Esophagus (tissue), 2 donors: Measurements from ENCODE around the gene SLC25A43. TPM values are rescaled to one million over a fixed set of nuclear protein-coding genes. Genes with fewer than 3 reads are reported as not detected.

Source experiments
- H3K27ac ChIP-seq, 2 donors: one replicate each; pipeline ENCODE4 v1.5.1; 2013; ENCODE audit warnings: low read depth in 2 of 2, mild to moderate bottlenecking in 2 of 2, inconsistent platforms in 1 of 2, low read length in 1 of 2, moderate library complexity in 1 of 2
- H3K27me3 ChIP-seq, 2 donors: one replicate each; pipeline ENCODE4 v1.6.1; 2013; ENCODE audit warnings: low read length in 2 of 2, control low read depth in 1 of 2, mild to moderate bottlenecking in 1 of 2; ENCODE audit not compliant: insufficient read depth in 2 of 2, control insufficient read depth in 1 of 2
- H3K36me3 ChIP-seq, 2 donors: one replicate each; pipeline ENCODE4 v1.6.1; 2013; ENCODE audit warnings: low read length in 1 of 2; ENCODE audit not compliant: control insufficient read depth in 2 of 2, insufficient read depth in 2 of 2
- H3K4me1 ChIP-seq, 2 donors: one replicate each; pipeline ENCODE4 v1.6.1; 2013; ENCODE audit warnings: low read length in 1 of 2; ENCODE audit not compliant: control insufficient read depth in 2 of 2, insufficient read depth in 2 of 2
- H3K4me3 ChIP-seq, 2 donors: one replicate each; pipeline ENCODE4 v1.5.1; 2013; ENCODE audit warnings: low read length in 2 of 2, mild to moderate bottlenecking in 2 of 2, low read depth in 1 of 2, moderate library complexity in 1 of 2
- H3K9me3 ChIP-seq, 2 donors: one replicate each; pipeline ENCODE4 v1.6.1; 2013; ENCODE audit warnings: mild to moderate bottlenecking in 2 of 2, low read depth in 1 of 2, low read length in 1 of 2, moderate library complexity in 1 of 2; ENCODE audit not compliant: control insufficient read depth in 2 of 2, insufficient read depth in 1 of 2
- WGBS, 2 donors: extraction: QIAGEN DNeasy Blood & Tissue Kit; methylation state at CpG; one replicate each; pipeline ENCODE4 v1.1.7; 2013; 5-methylcytosine and 5-hydroxymethylcytosine counted together
- polyA plus RNA-seq, 2 donors: library from polyadenylated mRNA; stranded (reverse); fragments of 200-250 nt; gene quantifications; one replicate each; pipeline ENCODE4 v1.2.3, GENCODE V29; 2013
- donor health status: healthy with polysubstance abuse.
- donor health status: Bipolar disorder and iron deficiency.

SLC25A43 gene
- polyA plus RNA-seq, 2 donors, result 26.2 to 34.5 TPM

DNA sequence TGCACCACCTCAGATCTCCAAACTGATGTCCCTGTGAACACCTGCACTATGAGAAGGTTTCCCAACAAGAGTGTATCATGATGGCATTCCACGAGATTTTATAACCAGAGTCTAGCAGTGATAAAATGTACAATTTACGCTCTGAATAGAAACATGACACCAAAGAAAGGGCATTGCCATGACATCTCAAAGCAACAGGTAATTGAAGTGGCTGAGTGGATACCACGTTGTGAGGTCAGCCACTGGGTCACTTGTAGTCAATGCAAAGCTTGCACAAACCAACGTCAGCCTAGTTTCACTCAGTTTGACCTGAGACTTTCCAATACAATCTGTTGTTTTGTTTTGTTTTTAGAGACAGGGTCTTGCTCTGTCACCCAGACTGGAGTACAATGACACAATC lies 54.1 kb downstream of the SLC25A43 start:
- Histone ChIP-seq H3K27ac (no peak overlapping the region), H3K27me3 (no peaks in the 10 kb centered on the region), H3K9me3 (no peaks in the 10 kb centered on the region), H3K4me1 (no peaks in the 10 kb centered on the region), H3K4me3 (no peak overlapping the region), H3K36me3 (peaks cover 0 to 5% of the 10 kb centered on the region in 2 donors)
- 72 to 88% methylated on average over 4 of the region's 4 CpGs for WGBS, 2 donors

DNA sequence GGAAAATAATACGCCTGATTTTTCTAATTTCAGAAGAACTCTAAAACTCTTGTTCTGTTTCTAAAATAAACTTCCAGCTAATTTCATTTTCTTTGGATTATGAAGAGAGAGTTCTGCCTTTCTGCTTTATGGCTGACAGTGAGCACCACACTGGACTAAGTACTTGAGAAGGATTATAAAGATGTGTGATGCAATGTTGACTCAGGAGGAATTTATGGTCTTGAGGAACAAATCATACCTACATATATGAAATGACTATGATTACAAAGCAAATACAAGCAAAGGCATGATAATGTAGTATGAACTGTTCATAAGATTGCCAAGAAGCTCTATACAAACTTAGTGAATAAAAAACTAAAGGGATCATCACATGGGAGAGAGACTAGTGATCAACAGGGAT lies 56.1 kb downstream of the SLC25A43 start:
- Histone ChIP-seq H3K27me3 (no peaks in the 10 kb centered on the region), H3K36me3 (peaks cover 0 to 5% of the 10 kb centered on the region in 2 donors), H3K27ac (no peak overlapping the region), H3K9me3 (no peaks in the 10 kb centered on the region), H3K4me3 (no peak overlapping the region), H3K4me1 (no peaks in the 10 kb centered on the region)
- 85 to 97% methylated on average over 1 of the region's 1 CpG for WGBS, 2 donors

DNA sequence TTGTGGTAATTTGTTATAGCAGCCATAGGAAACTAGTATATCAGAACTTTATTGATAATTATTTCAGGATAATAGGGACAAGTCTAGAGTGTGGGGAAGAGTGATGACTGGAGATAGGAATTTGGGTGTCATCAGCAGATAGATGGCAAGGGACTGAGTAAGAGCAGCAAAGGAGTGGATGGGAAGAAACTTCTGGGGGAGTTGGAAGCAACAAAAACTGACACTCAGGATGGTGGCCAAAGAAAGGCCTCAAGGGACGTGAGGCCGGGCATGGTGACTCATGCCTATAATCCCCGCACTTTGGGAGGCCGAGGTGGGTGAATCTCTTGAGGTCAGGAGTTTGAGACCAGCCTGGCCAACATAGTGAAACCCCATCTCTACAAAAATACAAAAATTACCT lies 60.0 kb downstream of the SLC25A43 start:
- Histone ChIP-seq H3K4me3 (no peak overlapping the region), H3K36me3 (no peaks in the 10 kb centered on the region), H3K27ac (no peak overlapping the region), H3K9me3 (no peaks in the 10 kb centered on the region), H3K27me3 (no peaks in the 10 kb centered on the region), H3K4me1 (no peaks in the 10 kb centered on the region)
- 58 to 67% methylated on average over 4 of the region's 4 CpGs for WGBS, 2 donors

- WGBS, 2 donors, result 92 to 94% methylated on average over 3 of the region's 3 CpGs
- no peak overlapping the region for H3K4me3 ChIP-seq
- H3K27ac ChIP-seq, result no peak overlapping the region
- H3K36me3 ChIP-seq, result peaks cover 0 to 4% of the 10 kb centered on the region in 2 donors
- no peaks in the 10 kb centered on the region for H3K4me1 ChIP-seq
- H3K9me3 ChIP-seq, result no peaks in the 10 kb centered on the region
- peaks cover 0 to 2% of the 10 kb centered on the region in 2 donors for H3K27me3 ChIP-seq
Measured at GRCh38 chrX:119465555-119465954, 66.4 kb downstream of the SLC25A43 start.

DNA sequence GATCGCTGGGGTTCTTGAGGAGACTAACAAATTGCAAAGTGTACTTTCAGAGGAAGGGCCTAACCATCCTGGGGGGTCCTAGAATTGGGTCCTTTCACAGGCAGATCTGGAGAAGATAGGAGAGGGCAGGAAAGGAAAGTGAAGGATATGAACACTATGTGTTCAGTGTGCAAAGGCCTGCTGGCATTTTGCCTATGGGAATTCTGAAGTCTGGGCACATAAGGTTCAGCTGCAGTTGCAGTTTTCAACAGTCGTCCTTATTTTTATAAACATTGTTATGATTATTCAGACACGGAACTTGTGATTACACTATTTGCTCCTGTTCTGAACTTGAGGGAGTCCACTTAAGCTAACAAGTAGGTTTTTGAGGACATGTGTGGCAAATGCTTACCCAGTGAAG lies 67.8 kb downstream of the SLC25A43 start:
- H3K36me3 ChIP-seq, result peaks cover 0 to 4% of the 10 kb centered on the region in 2 donors
- peaks cover 0 to 2% of the 10 kb centered on the region in 2 donors for H3K27me3 ChIP-seq
- no peak overlapping the region for H3K4me3 ChIP-seq
- no peak overlapping the region for H3K27ac ChIP-seq
- H3K9me3 ChIP-seq, result no peaks in the 10 kb centered on the region
- no peaks in the 10 kb centered on the region for H3K4me1 ChIP-seq
- WGBS, 2 donors, result 76 to 81% methylated on average over 3 of the region's 3 CpGs

DNA sequence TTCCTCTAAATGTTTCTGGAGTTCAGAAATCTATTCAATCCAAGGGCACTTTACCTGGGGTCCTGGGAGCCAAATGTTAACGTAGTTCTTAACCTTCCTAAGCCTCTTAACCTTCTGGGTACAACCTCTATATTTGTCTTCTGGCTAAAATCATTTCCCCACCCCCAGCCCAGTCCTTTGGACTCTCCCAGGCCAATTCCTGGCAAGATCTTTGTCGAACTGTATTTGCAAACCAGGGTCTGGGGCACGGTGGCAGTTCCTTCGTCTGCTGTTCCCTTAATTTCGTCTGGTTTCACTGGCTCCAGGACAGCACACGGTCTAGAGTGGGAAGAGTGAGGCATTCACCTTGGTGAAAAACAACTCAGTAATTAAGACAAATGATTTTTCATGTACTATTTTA lies 68.3 kb downstream of the SLC25A43 start:
- WGBS, 2 donors, result 76 to 85% methylated on average over 6 of the region's 6 CpGs
- H3K27ac ChIP-seq, result no peak overlapping the region
- H3K27me3 ChIP-seq, result peaks cover 0 to 2% of the 10 kb centered on the region in 2 donors
- H3K4me3 ChIP-seq, result no peak overlapping the region
- no peaks in the 10 kb centered on the region for H3K4me1 ChIP-seq
- no peaks in the 10 kb centered on the region for H3K9me3 ChIP-seq
- H3K36me3 ChIP-seq, result peaks cover 0 to 4% of the 10 kb centered on the region in 2 donors

- no peaks in the 10 kb centered on the region for H3K9me3 ChIP-seq
- H3K27me3 ChIP-seq, result peaks cover 0 to 2% of the 10 kb centered on the region in 2 donors
Measured at GRCh38 chrX:119467842-119468550, 68.9 kb downstream of the SLC25A43 start, which contains the start of gene SLC25A5. Gene SLC25A5 (plus strand): TSS chrX:119468444. CDS start chrX:119468516, 72 bp downstream.

GRCh38 chrX:119468551-119469312 lies 69.6 kb downstream of the SLC25A43 start:
- peak overlapping the region; percentile 54 to 57 for H3K4me3 ChIP-seq
- no peaks in the 10 kb centered on the region for H3K9me3 ChIP-seq
- peak overlapping the region; percentile 90 to 97 for H3K27ac ChIP-seq
- peaks cover 0 to 2% of the 10 kb centered on the region in 2 donors for H3K27me3 ChIP-seq
- H3K36me3 ChIP-seq, result peaks cover 0 to 4% of the 10 kb centered on the region in 2 donors
- 0 to 39% methylated on average over 64 to 78 of the region's 78 CpGs for WGBS, 2 donors
- no peaks in the 10 kb centered on the region for H3K4me1 ChIP-seq

More at GRCh38 chrX:119467842-119468550, 68.9 kb downstream of the SLC25A43 start, which contains the start of gene SLC25A5:
- peak within 1 kb of the TSS; percentile 54 to 57 for H3K4me3 ChIP-seq
- H3K27ac ChIP-seq, result peak within 1 kb of the TSS; percentile 90 to 97
- peaks cover 0 to 4% of the 10 kb centered on the region in 2 donors for H3K36me3 ChIP-seq
- no peaks in the 10 kb centered on the region for H3K4me1 ChIP-seq
- WGBS, 2 donors, result 3 to 24% methylated on average over 34 to 46 of the region's 46 CpGs

GRCh38 chrX:119469313-119469635 lies 70.1 kb downstream of the SLC25A43 start:
- peaks cover 0 to 2% of the 10 kb centered on the region in 2 donors for H3K27me3 ChIP-seq
- H3K4me3 ChIP-seq, result peak overlapping the region; percentile 49 to 57
- peaks cover 0 to 4% of the 10 kb centered on the region in 2 donors for H3K36me3 ChIP-seq
- H3K9me3 ChIP-seq, result no peaks in the 10 kb centered on the region
- no peaks in the 10 kb centered on the region for H3K4me1 ChIP-seq
- H3K27ac ChIP-seq, result peak overlapping the region; percentile 76 to 83
- 4 to 40% methylated on average over 8 of the region's 8 CpGs for WGBS, 2 donors
